Thymus (tissue), 11 donors: ENCODE measurements around the gene CXCL12. TPM values are rescaled to one million over a fixed set of nuclear protein-coding genes. Genes with fewer than 3 reads are reported as not detected.

Experiments used
- DNase-seq, 9 donors: peaks; one replicate each; pipeline ENCODE4 v3.0.0-alpha.2; 2013; ENCODE audit warnings: low spot score in 9 of 9, low read depth in 6 of 9, missing footprints in 1 of 9
- H3K27ac ChIP-seq, 2 donors: one replicate each; pipeline ENCODE4 v1.5.1; 2013; ENCODE audit warnings: control low read depth in 1 of 2, low read depth in 1 of 2, low read length in 1 of 2, mild to moderate bottlenecking in 1 of 2, moderate library complexity in 1 of 2
- H3K27me3 ChIP-seq, 2 donors: one replicate each; pipeline ENCODE4 v1.5.1; 2013; ENCODE audit warnings: low read length in 1 of 2; ENCODE audit not compliant: control insufficient read depth in 2 of 2, insufficient read depth in 1 of 2
- H3K36me3 ChIP-seq, 2 donors: one replicate each; pipeline ENCODE4 v1.5.1; 2013; ENCODE audit warnings: low read length in 1 of 2, mild to moderate bottlenecking in 1 of 2, moderate library complexity in 1 of 2; ENCODE audit not compliant: control insufficient read depth in 2 of 2, insufficient read depth in 2 of 2
- H3K4me1 ChIP-seq, 2 donors: one replicate each; pipeline ENCODE4 v1.5.1; 2013; ENCODE audit warnings: low read length in 2 of 2; ENCODE audit not compliant: control insufficient read depth in 2 of 2, insufficient read depth in 2 of 2
- H3K4me3 ChIP-seq, 2 donors: one replicate each; pipeline ENCODE4 v1.5.1; 2013; ENCODE audit warnings: low read length in 2 of 2, control low read depth in 1 of 2, mild to moderate bottlenecking in 1 of 2
- H3K9me3 ChIP-seq, 2 donors: one replicate each; pipeline ENCODE4 v1.5.1; 2013; ENCODE audit warnings: low read length in 1 of 2, mild to moderate bottlenecking in 1 of 2; ENCODE audit not compliant: control insufficient read depth in 2 of 2, insufficient read depth in 1 of 2
- WGBS: extraction: QIAGEN DNeasy Blood & Tissue Kit; methylation state at CpG from one replicate; pipeline ENCODE4 v1.1.7; 2013; 5-methylcytosine and 5-hydroxymethylcytosine counted together
- polyA plus RNA-seq: library from polyadenylated mRNA; stranded (reverse); fragments of 200-250 nt; gene quantifications from one replicate; pipeline ENCODE4 v1.2.3, GENCODE V29; 2013
- total RNA-seq: library from RNA; stranded (reverse); fragments of 120-200 nt; gene quantifications from one replicate; pipeline ENCODE4 v1.2.4, GENCODE V29; 2013
- donor health status: healthy.

CXCL12 gene
- total and polyA plus RNA-seq, 2 donors = 56.5 to 82.1 TPM

DNA sequence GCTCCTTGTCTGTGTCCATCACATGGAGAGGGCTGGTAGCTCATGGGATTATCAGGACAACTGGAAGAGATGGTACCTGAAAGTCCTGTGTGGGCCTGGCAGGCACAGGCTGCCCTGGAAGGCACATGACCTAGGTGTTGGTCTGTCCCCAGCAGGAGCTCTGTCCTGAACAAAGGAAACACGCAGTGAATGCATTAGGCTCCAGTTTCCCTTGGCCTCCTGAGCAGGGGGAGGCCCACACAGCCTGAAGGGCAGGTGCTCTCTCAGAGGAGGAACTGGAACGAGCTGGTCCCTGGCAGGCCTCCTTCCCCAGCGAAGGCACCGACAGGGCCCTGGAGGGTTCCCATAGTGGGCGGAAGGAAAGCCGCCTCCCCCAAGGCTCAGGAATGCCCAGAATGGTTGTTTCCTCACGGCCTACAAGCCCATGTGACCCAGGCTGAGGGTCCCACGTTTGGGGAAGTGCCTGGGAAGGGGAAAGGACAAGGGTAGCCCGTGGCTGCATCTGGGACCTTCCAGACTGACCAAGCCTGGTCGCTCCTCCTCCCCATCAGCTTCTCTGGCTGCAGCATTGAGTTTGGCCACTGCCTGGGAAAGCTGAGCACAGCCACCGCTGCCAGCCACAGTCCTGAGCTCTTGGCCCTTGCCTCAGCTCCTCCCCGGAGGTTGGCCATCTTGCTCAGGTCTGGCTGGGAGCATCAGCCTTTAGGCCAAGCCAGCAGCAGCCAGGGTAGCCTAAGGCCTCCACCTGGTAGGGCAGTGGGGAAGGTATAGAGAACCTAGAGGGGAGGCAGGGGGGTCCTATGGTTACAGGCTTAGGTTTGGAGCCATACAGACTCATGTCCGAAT, 21.8 kb downstream of the CXCL12 start:
- Histone ChIP-seq H3K4me1 (no peaks in the 10 kb centered on the region), H3K36me3 (no peaks in the 10 kb centered on the region), H3K9me3 (no peaks in the 10 kb centered on the region), H3K27me3 (no peaks in the 10 kb centered on the region), H3K4me3 (no peak overlapping the region), H3K27ac (no peak overlapping the region)
- WGBS = 85% methylated on average over 13 of the region's 13 CpGs
- DNase-seq = no peak

DNA sequence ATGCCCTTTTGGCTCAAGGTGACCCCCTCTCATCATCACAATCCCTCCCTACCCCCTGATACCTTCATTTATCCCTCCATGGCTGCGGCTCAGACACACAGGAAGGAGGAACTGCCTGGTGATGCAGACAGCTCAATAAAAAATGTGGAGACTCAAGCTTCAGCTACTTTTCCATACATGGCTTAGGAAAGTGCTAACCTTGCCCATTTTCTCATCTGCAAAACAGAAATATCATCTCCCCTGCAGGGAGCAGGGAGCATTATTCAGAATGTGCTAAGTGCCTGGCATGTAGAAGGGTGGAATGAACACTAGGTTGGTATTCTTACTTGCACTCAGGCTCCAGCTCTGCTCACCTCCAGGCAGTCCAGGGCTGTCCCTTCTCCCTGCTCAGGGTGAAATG, 23.8 kb downstream of the CXCL12 start:
- 45% methylated on average over 1 of the region's 1 CpG for WGBS
- Histone ChIP-seq H3K27me3 (no peaks in the 10 kb centered on the region), H3K4me3 (no peak overlapping the region), H3K27ac (no peak overlapping the region), H3K9me3 (no peaks in the 10 kb centered on the region), H3K4me1 (no peaks in the 10 kb centered on the region), H3K36me3 (no peaks in the 10 kb centered on the region)
- DNase-seq = no peak

DNA sequence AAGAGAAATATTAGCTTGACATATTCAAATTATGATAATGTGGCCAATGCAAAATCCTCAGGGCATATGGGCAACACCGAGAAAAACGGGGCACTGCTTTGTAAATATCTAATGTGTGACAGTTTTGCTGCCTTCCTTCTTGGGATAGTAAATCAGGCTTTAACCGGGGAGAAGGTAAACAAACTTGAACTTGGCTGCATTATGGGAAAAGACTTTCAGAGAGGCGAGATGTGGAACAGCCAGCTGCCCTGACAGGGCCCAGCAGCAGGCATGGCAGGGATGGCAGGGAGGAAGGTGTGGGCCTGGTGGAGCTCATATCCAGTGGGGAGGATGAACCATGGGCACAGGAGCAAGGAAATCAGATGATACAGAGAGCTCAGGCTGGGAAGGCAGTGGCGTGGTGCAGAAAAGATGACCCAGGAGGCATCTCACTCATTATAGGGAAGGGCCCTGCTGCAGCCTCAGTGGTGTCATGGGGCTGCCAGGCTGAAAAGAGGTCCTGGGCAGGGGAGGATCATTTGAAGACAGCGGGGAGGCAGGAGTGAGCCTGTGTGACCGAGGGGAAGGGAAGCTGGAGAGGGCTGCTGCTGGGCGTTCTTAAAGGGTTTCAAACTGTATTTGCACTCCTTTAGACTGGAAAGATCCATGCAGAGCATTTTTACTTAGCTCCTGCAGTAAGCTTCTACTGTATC, 26.7 kb downstream of the CXCL12 start:
- DNase-seq = no peak
- 86% methylated on average over 8 of the region's 8 CpGs for WGBS

DNA sequence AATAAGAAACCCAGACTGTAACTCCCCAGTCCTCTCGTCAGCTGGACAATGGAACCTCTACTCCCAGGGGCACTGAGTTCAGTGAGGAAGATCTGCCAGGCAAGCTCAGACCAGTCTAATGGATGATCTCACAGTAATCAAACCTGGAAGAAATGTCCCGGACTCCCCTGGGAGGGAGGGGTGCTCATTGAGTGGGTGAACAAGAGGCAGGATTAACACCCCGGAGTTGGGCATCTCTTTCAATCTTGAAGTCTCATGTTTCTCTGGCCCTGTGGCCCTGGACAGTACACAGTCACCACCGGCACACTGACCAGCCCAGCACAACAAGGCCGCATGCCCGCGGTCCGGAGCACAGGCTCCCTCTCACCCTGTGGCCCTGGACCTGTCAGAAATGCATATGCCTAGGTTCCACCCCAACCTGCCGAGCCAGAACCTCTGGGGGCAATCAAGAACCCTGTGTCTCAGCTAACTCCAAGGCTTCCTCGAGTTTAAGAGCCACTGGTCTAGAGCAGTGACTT, 27.8 kb downstream of the CXCL12 start:
- H3K27ac ChIP-seq = no peak overlapping the region
- no peaks in the 10 kb centered on the region for H3K27me3 ChIP-seq
- no peaks in the 10 kb centered on the region for H3K9me3 ChIP-seq
- H3K36me3 ChIP-seq = no peaks in the 10 kb centered on the region
- H3K4me1 ChIP-seq = no peaks in the 10 kb centered on the region
- no peak for DNase-seq
- no peak overlapping the region for H3K4me3 ChIP-seq
- WGBS = 88% methylated on average over 10 of the region's 10 CpGs

More for the DNA sequence above, 26.7 kb downstream of the CXCL12 start:
- H3K4me1 ChIP-seq = no peaks in the 10 kb centered on the region
- no peak overlapping the region for H3K27ac ChIP-seq
- no peaks in the 10 kb centered on the region for H3K36me3 ChIP-seq
- H3K27me3 ChIP-seq = no peaks in the 10 kb centered on the region
- H3K4me3 ChIP-seq = no peak overlapping the region
- no peaks in the 10 kb centered on the region for H3K9me3 ChIP-seq

DNA sequence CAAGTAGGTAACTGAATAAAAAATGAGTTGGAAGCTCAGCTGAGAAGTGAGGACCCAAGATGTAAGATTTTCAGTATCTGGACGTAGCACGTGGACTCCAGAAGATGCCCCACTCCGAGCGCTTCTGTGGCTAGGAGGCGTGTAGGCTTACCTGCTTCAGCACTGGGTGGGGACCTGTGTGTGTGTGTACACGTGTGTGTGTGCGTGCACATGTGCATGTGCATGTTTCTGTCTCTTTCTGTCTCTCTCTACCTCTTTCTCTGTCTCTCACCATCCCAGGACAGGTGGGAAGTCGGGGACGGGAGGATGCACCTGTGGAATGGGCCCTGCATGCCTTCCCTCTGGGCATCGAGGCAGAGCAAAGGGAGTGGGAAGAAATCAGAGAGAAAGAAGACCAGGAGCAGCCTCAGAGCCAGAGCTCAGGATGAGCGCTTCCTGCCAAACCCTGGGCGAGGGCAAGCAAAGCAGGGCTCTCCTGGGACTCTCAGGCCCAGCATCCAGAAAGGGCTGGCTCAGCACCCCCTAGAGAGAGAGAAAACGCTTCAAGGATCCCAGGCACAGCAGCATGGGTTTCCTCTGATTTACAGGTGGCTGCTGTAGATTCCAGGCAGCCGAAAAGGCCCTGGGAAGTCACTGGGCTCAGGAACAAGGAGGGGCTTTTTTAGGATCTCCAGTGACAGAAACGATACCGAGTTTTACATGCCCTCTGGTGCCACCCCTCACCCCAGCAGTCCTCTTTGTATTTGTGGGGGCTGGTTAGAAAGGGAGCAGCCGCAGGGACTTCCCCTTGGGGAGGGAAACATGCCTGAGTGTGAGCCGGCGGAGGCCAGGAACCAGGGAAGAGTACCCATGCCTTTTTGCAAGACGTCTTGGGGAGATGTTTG, 28.5 kb downstream of the CXCL12 start:
- DNase-seq = no peak
- Histone ChIP-seq H3K27me3 (no peaks in the 10 kb centered on the region), H3K27ac (peak overlapping the region in 1 of 2 donors; percentile 31), H3K36me3 (no peaks in the 10 kb centered on the region), H3K4me1 (no peaks in the 10 kb centered on the region), H3K4me3 (no peak overlapping the region), H3K9me3 (no peaks in the 10 kb centered on the region)
- 91% methylated on average over 20 of the region's 20 CpGs for WGBS

DNA sequence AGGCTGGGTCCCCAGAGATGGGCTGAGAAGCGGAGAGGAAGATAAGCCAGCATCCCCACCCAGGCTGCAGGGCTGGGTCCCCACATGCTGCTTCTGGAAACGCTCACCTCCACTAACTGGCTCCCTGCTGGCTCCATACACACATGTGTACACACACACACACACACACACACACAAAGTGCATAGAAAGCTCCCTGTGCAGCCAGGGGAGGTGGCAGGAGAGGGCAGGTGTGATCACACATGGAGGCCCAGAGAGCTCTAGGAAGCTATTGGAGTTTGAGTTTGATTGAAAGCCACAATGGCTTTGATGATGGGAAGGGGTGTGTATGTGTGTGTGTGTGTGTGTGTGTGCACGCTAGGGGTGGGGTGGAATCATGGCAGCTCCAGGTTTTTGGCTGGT, 29.3 kb downstream of the CXCL12 start:
- Histone ChIP-seq H3K27ac (no peak overlapping the region), H3K36me3 (no peaks in the 10 kb centered on the region), H3K4me3 (no peak overlapping the region), H3K27me3 (no peaks in the 10 kb centered on the region), H3K4me1 (no peaks in the 10 kb centered on the region), H3K9me3 (no peaks in the 10 kb centered on the region)
- 88% methylated on average over 3 of the region's 3 CpGs for WGBS
- no peak for DNase-seq

DNA sequence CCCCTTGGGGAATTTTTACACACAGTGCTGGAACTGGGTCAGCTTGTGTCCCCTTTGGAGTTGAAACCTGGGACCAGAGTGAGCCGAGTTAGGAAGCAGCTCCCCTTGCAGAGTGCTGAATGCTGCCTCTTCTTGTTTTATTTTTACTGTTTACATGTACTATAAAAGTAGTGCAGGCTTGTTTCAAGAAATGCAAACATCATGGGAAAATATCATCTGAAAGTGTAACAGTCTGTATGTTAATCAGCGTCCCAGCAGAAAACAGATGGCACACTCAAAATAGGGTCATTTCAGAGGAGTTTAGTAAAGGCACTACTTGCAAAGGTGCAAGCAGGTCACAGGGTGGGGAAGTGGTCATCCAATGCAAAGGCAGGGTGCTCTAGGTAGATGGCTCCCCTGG, 30.1 kb downstream of the CXCL12 start:
- no peak for DNase-seq
- no peaks in the 10 kb centered on the region for H3K4me1 ChIP-seq
- WGBS = 94% methylated on average over 2 of the region's 2 CpGs
- H3K36me3 ChIP-seq = no peaks in the 10 kb centered on the region
- H3K27ac ChIP-seq = no peak overlapping the region
- no peaks in the 10 kb centered on the region for H3K9me3 ChIP-seq
- no peak overlapping the region for H3K4me3 ChIP-seq
- no peaks in the 10 kb centered on the region for H3K27me3 ChIP-seq

DNA sequence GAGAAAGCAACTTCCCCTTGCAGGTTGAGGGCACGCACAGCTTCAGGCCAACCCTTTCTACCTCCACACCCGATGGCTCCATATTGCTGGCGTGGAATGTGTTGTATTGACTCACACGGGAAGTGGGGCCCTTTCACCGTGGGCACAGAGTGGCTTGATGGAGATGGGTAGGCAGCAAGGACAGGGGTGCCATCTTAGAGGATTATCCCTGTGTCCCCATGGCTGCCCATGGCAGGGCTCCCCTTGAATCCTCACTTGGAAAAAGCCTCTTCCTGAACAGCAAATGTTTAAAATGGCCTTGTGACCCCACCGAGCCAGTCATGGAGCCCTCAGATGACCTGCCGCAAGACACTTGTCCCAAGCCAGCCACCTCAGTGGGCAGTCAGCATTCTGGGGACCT, 31.2 kb downstream of the CXCL12 start:
- H3K4me1 ChIP-seq = no peaks in the 10 kb centered on the region
- no peaks in the 10 kb centered on the region for H3K36me3 ChIP-seq
- H3K4me3 ChIP-seq = no peak overlapping the region
- no peaks in the 10 kb centered on the region for H3K9me3 ChIP-seq
- H3K27ac ChIP-seq = no peak overlapping the region
- 96% methylated on average over 7 of the region's 7 CpGs for WGBS
- no peaks in the 10 kb centered on the region for H3K27me3 ChIP-seq
- DNase-seq = no peak

DNA sequence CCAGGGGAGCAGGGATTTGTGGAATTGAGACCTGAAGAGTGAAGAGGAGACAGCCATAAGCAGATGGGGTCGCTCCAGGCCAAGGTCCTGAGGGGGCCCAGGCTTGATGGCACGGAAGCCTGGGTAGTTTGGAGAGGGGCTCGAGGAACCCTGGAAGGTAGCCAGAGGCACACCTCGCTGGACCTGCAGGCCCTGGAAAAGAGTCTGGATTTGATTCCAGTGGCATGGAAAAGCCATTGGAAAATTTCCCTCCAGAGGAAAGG, 31.8 kb downstream of the CXCL12 start:
- H3K4me1 ChIP-seq = no peaks in the 10 kb centered on the region
- 98% methylated on average over 4 of the region's 4 CpGs for WGBS
- no peaks in the 10 kb centered on the region for H3K27me3 ChIP-seq
- no peak for DNase-seq
- H3K9me3 ChIP-seq = no peaks in the 10 kb centered on the region
- no peak overlapping the region for H3K4me3 ChIP-seq
- no peak overlapping the region for H3K27ac ChIP-seq
- H3K36me3 ChIP-seq = no peaks in the 10 kb centered on the region
